Inflammatory macrophage treated with lipopolysaccharide for 4 hours (primary cell): ENCODE measurements around the gene GALNT14.
"Not testable (repeated sequence)": the region's sequence is repeated elsewhere in the genome, so short reads cannot be mapped to it uniquely, and the experiment has no call there.

ENCODE experiments used
- DNase-seq: peaks from one replicate; pipeline ENCODE4 v3.0.0-alpha.2; 2020

Gene GALNT14, protein sequence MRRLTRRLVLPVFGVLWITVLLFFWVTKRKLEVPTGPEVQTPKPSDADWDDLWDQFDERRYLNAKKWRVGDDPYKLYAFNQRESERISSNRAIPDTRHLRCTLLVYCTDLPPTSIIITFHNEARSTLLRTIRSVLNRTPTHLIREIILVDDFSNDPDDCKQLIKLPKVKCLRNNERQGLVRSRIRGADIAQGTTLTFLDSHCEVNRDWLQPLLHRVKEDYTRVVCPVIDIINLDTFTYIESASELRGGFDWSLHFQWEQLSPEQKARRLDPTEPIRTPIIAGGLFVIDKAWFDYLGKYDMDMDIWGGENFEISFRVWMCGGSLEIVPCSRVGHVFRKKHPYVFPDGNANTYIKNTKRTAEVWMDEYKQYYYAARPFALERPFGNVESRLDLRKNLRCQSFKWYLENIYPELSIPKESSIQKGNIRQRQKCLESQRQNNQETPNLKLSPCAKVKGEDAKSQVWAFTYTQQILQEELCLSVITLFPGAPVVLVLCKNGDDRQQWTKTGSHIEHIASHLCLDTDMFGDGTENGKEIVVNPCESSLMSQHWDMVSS

DNA sequence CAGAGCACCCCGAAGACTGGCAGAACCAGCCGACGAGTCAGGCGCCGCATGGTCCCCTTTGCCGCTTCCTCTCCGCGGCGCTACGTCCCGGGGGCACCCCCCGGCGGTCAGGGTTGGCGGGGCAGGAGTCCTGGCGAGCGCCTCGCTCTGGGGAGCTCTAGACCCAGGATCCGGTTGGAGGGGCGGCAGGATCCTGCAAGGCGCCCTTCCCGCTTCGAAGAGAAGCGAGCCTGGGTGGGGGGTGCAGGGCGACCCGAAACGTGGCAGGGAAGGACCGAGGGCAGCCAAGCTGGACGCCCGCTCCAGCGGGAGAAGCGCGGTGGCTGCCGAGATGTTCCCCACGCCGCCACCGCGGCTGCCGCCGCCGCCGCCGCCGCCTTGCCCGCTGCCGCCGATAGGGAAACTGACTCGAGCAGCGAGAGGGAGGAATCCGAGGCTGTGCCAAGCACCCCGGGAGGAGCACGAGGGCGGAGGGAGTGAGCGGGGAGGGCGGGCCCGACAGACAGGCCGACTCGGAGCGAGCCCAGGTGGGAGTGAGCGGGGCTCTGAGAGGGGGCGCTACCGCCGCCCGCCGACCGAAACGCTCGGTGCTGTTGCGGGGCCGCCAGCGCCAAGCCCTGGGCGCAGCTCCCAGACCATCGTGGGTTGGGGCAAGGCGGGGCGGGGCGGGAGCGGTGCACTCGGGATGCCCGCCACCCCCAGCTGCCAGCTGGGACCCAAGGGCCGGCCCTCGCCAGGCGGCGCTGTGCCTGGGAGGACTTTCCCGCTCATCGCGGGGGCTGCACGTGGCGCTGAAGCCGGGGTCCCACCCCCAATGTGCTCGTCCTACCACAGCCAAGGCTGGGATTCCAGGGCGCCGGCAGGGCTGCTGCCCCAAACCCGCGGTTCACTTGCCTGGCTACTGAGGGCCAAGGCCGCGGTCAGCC is at the start of gene GALNT14:
Gene GALNT14 (minus strand): TSS at position 404 of the 926 bp plus-strand sequence. CDS start 354 bp downstream, at position 50.
- peak; percentile 51 for DNase-seq

GRCh38 chr2:31187166-31187565 is 48.9 kb upstream of the GALNT14 start:
- no peak for DNase-seq

DNA sequence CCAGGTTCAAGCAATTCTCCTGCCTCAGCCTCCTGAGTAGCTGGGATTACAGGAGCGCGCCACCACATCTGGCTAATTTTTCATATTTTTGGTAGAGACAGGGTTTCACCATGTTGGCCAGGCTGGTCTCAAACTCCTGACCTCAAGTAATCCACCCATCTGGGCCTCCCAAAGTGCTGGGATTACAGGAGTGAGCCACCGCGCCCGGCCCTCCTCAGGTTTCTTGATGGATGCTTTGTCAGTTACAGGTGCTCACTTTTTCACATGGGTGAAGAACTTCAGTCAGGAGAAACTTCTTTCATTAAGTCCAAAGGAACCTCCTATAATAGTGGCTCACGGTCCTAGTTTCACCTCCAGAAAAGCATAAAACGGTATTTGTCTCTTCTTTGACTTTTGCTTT is 45.7 kb upstream of the GALNT14 start:
- not testable (repeated sequence) for DNase-seq

DNA sequence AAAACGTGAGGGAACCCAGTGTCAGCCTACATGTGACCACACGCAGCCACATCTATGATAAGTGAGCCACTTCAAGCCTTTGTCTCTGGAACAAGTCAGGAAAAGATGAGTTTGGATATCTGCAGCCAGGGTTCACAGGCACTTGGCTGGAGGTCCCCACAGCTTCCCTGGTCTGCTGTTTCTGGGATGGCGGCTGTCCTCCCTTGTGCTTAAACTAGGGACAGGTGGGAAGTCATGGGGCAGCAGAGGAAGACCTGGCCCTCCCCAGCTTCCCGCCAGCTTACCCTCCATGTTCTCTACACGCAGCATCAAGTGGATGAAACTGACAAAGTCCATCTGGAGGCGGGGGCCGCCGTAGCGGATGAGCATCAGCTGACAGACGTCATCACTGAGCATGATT is 38.5 kb upstream of the GALNT14 start:
- no peak for DNase-seq

GRCh38 chr2:31171142-31171541 is 32.9 kb upstream of the GALNT14 start:
- DNase-seq = no peak

DNA sequence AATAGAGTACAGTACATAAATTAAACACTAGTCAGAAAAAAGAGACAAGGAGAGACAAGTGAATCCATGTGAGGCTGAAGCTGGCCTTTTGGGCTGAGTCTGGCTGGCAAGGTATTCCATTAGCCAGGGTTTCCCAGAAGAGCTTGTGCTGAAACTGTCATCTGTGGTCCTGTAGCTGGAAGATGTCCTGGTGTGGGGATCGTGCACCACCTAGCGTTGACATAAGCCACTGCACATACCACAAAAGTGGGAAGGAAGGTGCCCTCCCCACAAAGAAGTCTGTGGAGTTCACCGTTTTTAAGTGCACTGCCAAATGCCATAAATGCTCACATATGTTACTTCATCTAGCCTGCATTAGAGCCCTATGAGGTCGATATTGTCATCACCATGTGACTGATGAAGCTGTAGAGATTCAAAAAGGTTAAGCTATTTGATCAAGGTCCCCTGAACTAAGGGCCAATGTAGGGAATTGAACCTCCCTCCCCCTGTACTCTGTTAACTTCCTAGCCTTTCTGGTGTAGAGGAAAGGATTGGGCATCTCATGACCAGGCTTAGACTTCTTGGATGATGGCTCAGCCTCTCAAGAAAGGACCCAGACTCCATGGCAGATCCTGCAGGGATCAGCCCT is 31.9 kb upstream of the GALNT14 start:
- peak; percentile 54 for DNase-seq

GRCh38 chr2:31168291-31168690 is 30.1 kb upstream of the GALNT14 start:
- no peak for DNase-seq

DNA sequence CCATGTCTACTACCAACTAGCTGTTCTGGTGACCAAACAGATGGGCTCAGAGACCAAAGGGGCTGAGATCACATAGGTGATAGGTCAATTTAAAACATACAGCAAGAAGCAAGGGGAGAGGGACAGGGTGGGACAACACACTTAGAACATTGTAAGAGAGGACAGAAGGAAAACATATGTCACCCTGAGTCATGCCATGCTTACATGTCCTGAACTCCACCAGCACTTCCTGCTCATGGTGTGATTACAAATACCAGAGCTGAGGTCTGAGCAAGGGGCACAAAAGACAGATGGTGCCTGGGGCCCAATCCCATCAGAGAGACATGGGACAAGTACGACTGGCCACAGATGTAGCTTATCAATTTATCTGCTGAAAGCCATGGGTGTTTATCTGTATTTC is 28.7 kb upstream of the GALNT14 start:
- DNase-seq = peak; percentile 39

- DNase-seq = no peak
These were observed 24.8 kb upstream of the GALNT14 start for GRCh38 chr2:31163011-31163539.

GRCh38 chr2:31161637-31162036 is 23.4 kb upstream of the GALNT14 start:
- no peak for DNase-seq

GRCh38 chr2:31151501-31151900 is 13.3 kb upstream of the GALNT14 start:
- no peak for DNase-seq

DNA sequence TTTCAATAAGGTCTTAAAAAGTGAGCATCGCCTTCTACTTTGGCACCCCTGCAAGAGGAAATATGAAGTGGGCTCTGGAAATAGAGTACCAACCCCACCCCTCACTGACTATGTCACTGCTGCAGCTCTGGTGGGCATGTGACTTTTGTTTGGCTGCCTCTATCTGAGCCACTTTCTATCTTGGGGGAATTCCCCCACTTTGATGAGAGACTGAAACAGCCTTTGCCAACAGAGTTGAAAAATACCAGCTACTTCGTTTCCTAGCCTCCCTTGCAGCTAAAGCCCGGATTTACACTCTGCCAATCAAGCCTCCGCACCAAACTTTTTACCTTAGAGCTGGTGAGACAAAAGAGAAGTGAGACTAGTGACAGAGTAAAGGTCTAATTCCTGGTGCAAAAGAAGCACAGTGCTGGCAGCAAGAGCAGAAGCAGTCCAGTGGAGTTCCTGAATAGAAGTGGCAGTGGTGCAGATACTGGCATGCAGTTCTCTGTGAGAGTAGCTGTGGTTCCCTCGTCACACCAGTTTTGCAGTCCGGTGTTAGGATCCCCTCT is 12.0 kb upstream of the GALNT14 start:
- DNase-seq = no peak

DNA sequence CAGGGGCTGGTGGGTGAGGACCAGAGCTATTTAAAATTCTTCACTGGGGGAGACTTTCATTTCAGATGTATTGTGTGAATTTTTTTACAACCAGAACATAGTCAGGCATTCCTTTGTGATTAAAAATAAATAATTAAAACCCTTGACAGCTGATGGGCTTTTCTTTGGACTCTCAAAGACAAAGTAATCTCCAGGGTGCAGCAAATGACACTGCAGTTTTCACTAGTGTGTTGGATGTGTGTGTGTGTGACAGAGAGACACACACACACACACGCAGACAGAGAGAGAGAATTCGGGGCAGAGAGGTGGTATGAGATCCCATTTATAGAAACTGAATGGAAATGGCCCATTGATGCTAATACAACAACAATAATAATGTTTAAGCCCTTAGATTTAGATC is 10.3 kb upstream of the GALNT14 start:
- no peak for DNase-seq

- no peak for DNase-seq
These were observed 9.4 kb upstream of the GALNT14 start for GRCh38 chr2:31147645-31148044.

DNA sequence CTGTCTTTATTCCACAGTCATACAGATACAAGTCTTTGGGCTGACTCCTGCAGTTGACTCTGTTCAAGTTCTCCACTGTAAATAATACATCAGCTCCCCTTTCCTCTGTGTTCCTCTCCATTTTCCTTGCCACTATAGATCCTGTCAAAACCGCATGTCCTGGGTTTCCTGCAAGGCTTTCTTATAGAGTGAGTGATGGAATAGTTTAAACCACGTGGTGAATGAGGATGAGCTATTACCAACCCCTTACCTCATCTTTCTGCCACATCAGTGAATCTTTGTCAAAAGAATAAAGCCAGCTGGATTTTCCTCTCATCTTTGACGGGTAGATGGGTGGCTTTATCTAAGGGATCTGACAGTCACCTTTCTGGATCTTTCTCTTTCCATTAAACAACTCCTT is 3.9 kb upstream of the GALNT14 start:
- no peak for DNase-seq

- no peak for DNase-seq
These were observed 3.3 kb upstream of the GALNT14 start for GRCh38 chr2:31141443-31142085.

DNA sequence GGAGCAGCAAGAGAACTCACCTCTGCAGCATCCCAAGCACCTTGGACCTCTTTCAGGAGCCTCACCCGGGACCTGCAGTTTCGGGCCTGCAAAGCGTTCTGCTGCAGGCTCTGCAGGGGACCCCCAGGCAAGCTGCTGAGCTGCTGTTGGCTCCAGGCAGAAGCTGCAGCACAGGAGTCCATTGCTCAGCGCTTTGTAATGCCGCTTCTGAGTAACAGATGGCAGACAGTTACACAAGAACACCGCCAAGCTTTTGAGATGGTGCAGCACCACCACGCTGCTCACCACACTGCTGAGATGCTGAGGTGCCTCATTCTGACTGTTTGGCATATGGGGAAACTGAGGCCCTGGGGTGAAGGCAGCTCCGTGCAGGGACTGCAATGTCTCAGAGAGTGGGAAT is 1.9 kb upstream of the GALNT14 start:
- no peak for DNase-seq

DNA sequence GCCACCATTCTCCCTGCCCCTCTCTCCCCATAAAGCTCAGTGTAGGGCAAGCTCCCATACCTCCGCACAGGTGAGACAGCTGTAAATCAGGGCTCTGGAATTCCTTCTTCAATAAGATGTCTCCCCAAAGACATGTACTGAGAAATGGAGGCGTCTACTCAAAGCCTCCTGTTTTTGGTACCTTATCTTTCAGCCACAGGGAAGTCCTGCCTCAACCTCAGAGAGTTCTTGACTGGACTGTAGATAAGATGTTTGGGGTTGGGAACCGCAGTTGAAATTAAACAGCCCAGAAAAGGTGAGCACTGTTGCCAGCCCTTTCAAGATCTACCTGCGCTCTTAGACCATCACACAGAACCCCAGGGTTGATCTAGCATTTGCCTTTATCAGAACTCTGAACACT is 1.4 kb upstream of the GALNT14 start:
- DNase-seq = no peak

GRCh38 chr2:31137211-31138036 is 816 bp downstream of the GALNT14 start:
- peak; percentile 3 for DNase-seq

DNA sequence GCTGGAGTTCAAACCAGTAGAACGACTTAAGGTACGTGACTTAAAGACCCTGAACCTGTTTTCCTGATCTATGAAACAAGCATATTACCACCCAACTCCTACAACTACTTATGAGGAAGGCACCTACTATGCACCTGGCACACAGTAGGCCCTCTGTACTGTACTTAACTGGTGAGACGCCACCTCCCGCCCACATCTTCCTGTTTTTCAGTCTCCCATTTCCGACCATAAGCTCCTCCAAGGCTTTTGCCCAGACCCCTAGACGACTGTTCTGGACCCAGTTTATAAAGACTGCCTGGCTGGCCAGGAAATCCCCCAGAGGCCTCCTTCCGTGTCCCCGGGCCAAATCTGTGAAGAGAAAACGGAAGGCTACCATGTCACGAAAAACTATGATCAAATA is 1.5 kb downstream of the GALNT14 start:
- no peak for DNase-seq

GRCh38 chr2:31136000-31136399 is 2.2 kb downstream of the GALNT14 start:
- no peak for DNase-seq
